ENCODE results near the gene DAPK2. TPM values are rescaled to one million over a fixed set of nuclear protein-coding genes. Genes with fewer than 3 reads are reported as not detected.

Gene DAPK2
- total and polyA plus RNA-seq, 2 of the 4 experiments (the other 2 are of a cell fraction) = 0.34 to 0.36 TPM

DNA sequence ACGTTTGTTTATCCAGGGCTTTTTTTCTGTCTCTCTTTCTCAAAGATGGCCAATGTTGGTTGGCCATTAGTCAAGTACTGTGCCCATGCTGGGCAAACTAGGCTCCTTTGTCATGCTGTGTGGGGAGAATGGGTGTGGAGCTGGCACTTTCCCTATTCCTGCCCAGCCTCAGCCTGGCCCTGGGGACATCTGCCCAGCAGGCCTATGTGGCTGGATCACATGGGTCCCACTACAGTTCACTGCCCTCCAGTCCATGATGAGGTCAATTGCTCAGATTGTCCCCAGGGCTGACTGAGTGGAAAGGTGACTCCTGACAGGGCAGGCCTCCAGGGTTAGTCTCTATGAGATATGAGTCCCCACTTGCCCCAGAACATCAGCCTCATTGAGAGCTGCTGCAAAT is 158.1 kb downstream of the DAPK2 start:
- no peak overlapping the region for H3K56ac ChIP-seq (ENCODE audit: extremely low read depth, insufficient read depth, low read length)
- CTCF ChIA-PET = interaction anchor here (1.0 kb wide), 1 partner anchor 135 kb away, joined by 3 read pairs; no protein-coding TSS in a partner anchor
- ATAC-seq (ENCODE audit: low read depth) = no peak

More for the DNA sequence above, 158.1 kb downstream of the DAPK2 start:
- Histone ChIP-seq H4K91ac (ENCODE audit: insufficient read depth, low read depth, low read length) (no peak overlapping the region), H3K9me3 (ENCODE audit: control insufficient read depth, insufficient read depth, low read length) (no peaks in the 10 kb centered on the region), H3K4me2 (ENCODE audit: low read depth, low read length) (no peak overlapping the region), H3K9me1 (ENCODE audit: insufficient read depth, low read length) (no peaks in the 10 kb centered on the region), H3K23ac (ENCODE audit: low read depth, low read length) (no peak overlapping the region), H3K14ac (replicated peaks; ENCODE audit: low read depth, low read length) (no peak overlapping the region), H3K18ac (ENCODE audit: low read depth, low read length) (no peak overlapping the region), H2AFZ (replicated peaks; ENCODE audit: low read length, poor library complexity) (no peak overlapping the region), H3K4me1 (ENCODE audit: control insufficient read depth, insufficient read depth, low read length) (no peaks in the 10 kb centered on the region), H2BK15ac (ENCODE audit: low read depth, low read length) (no peak overlapping the region), H2BK20ac (ENCODE audit: low read depth, low read length) (no peak overlapping the region), H3K27me3 (ENCODE audit: control insufficient read depth, insufficient read depth, low read length) (peaks cover 16% of the 10 kb centered on the region), H4K8ac (ENCODE audit: low read depth in 2 of 2, low read length in 2 of 2) (no peak overlapping the region), H2AK9ac (replicated peaks; ENCODE audit: low read depth, low read length, poor library complexity) (peak overlapping the region; percentile 15), H3K4me3 (ENCODE audit: insufficient read depth, low read depth, low read length) (no peak overlapping the region), H2BK120ac (ENCODE audit: low read depth, low read length) (no peak overlapping the region), H4K5ac (ENCODE audit: low read depth, low read length) (no peak overlapping the region), H3K79me1 (ENCODE audit: low read depth in 1 of 2, low read length in 2 of 2) (no peaks in the 10 kb centered on the region), H3K27ac (ENCODE audit: insufficient read depth, low read length) (no peak overlapping the region), H2BK5ac (ENCODE audit: low read depth, low read length, poor library complexity, severe bottlenecking) (no peak overlapping the region), H4K20me1 (ENCODE audit: insufficient read depth, low read length) (no peaks in the 10 kb centered on the region), H2AK5ac (ENCODE audit: low read depth, low read length) (no peak overlapping the region), H3K36me3 (ENCODE audit: control insufficient read depth, insufficient read depth, low read length) (no peaks in the 10 kb centered on the region), H3K4ac (ENCODE audit: low read depth, low read length) (no peak overlapping the region), H3K9ac (ENCODE audit: low read depth, low read length) (no peak overlapping the region)
- no peak for DNase-seq
- intact Hi-C loops (cut with micrococcal nuclease) = no loop called here
- dilution Hi-C loops (cut with HindIII; ENCODE audit: low sequenced_read_pairs, unreplicated experiment) = no loop called here
- POLR2A ChIA-PET (ENCODE audit: unreplicated experiment) = no interaction called here
- no TSS peak for BruUV-seq (replicated peaks)
- TF ChIP-seq RCOR1 (IDR thresholded peaks at IDR 0.05; ENCODE audit: insufficient replicate concordance, low read length) = no peak
- no peak for TF ChIP-seq SMC3 (IDR thresholded peaks at IDR 0.05; ENCODE audit: low read depth, low read length)
- no peak for TF ChIP-seq RAD21 (IDR thresholded peaks at IDR 0.05; ENCODE audit: low read length)
- TF ChIP-seq, protein P1, sequence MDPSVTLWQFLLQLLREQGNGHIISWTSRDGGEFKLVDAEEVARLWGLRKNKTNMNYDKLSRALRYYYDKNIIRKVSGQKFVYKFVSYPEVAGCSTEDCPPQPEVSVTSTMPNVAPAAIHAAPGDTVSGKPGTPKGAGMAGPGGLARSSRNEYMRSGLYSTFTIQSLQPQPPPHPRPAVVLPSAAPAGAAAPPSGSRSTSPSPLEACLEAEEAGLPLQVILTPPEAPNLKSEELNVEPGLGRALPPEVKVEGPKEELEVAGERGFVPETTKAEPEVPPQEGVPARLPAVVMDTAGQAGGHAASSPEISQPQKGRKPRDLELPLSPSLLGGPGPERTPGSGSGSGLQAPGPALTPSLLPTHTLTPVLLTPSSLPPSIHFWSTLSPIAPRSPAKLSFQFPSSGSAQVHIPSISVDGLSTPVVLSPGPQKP (IDR thresholded peaks at IDR 0.05; ENCODE audit: borderline replicate concordance, low read depth, low read length) = no peak
- TF ChIP-seq MAFK (IDR thresholded peaks at IDR 0.05; ENCODE audit: low read depth, low read length) = no peak
- TF ChIP-seq USF2 (IDR thresholded peaks at IDR 0.05; ENCODE audit: low read depth, low read length) = no peak
- 80% methylated on average over 1 of the region's 1 CpG; no CpG with 5 or more reads in 1 of the 2 experiments for WGBS, 2 experiments (ENCODE audit: extremely low coverage in 2 of 2, insufficient read length in 1 of 2)
- in situ Hi-C loops (cut with MboI; ENCODE audit: low sequenced_read_pairs) = no loop called here
